Testis (tissue), 3 donors: ENCODE results near the gene DGKH. TPM values are rescaled to one million over a fixed set of nuclear protein-coding genes. Genes with fewer than 3 reads are reported as not detected.
"Not testable (repeated sequence)": the region's sequence is repeated elsewhere in the genome, so short reads cannot be mapped to it uniquely, and the experiment has no call there.

Experiments used
- DNase-seq: peaks from one replicate; pipeline ENCODE4 v3.0.0-alpha.2; 2019
- H3K27ac ChIP-seq, 2 donors: fragments of 200-600 bp; sonication (generic); one replicate each; pipeline ENCODE4 v1.5.1; 2019
- H3K27me3 ChIP-seq: fragments of 200-600 bp; sonication (generic); one replicate; pipeline ENCODE4 v1.5.1; 2019
- H3K36me3 ChIP-seq: fragments of 200-600 bp; sonication (generic); one replicate; pipeline ENCODE4 v1.5.1; 2017; ENCODE audit warnings: low read depth; ENCODE audit errors: missing control alignments
- H3K4me1 ChIP-seq: fragments of 200-600 bp; sonication (generic); one replicate; pipeline ENCODE4 v1.5.1; 2019
- H3K4me3 ChIP-seq, 2 donors: fragments of 200-600 bp; sonication (generic); one replicate each; pipeline ENCODE4 v1.5.1; 2017 to 2019
- H3K9me3 ChIP-seq: fragments of 200-600 bp; sonication (generic); one replicate; pipeline ENCODE4 v1.5.1; 2017
- CTCF ChIP-seq, 3 experiments: fragments of 450-650 bp in 2 of 3; fragments of 200-600 bp in 1 of 3; sonication (generic) in 1 of 3; IDR thresholded peaks; one replicate each; pipeline ENCODE4 v1.5.1; 2016 to 2019; ENCODE audit warnings: antibody characterized with exemption in 3 of 3, mild to moderate bottlenecking in 2 of 3, moderate library complexity in 1 of 3
- POLR2A ChIP-seq: fragments of 450-650 bp; IDR thresholded peaks from one replicate; pipeline ENCODE4 v1.6.1; 2017; ENCODE audit warnings: antibody characterized with exemption, mild to moderate bottlenecking, moderate library complexity
- WGBS, 2 donors: methylation state at CpG; one replicate each; pipeline ENCODE4 v1.1.5; 2018; 5-methylcytosine and 5-hydroxymethylcytosine counted together
- intact Hi-C: fragments of 100-400 bp; cut with DNase I; formaldehyde crosslinking; loops from one replicate; pipeline ENCODE4 v1.15.1; 2023; ENCODE audit warnings: low total_unique reads
- polyA plus RNA-seq: library from polyadenylated mRNA; stranded (reverse); fragments of 350-450 nt; fragmentation: Illumina TruSeq; extraction: RNeasy Lipid Tissue Mini Kit (QIAGEN cat#74804); gene quantifications from one replicate; pipeline ENCODE4 v1.2.3, GENCODE V29; 2014; ENCODE audit warnings: low read depth, low replicate concordance; ENCODE audit not compliant: insufficient read depth
- total RNA-seq, 2 donors: library from RNA; depleted of rRNA; stranded (reverse); fragments of >200 nt; gene quantifications; one replicate each; pipeline ENCODE4 v1.2.3, GENCODE V29; 2016

Gene DGKH
- total and polyA plus RNA-seq, 3 donors from 2014 or later = 6.3 to 11.5 (median 9.8) TPM

- intact Hi-C loops = no loop called here
- Histone ChIP-seq H3K27me3 (no peaks in the 10 kb centered on the region), H3K36me3 (no peaks in the 10 kb centered on the region), H3K27ac (no peak overlapping the region), H3K4me3 (no peak overlapping the region), H3K4me1 (no peaks in the 10 kb centered on the region), H3K9me3 (no peaks in the 10 kb centered on the region)
- no peak for TF ChIP-seq CTCF (IDR thresholded peaks at IDR 0.05)
- no peak for TF ChIP-seq POLR2A
- 95% methylated on average over 4 of the region's 4 CpGs for WGBS, 2 donors
- no peak for DNase-seq
Observed at GRCh38 chr13:42065414-42065813, 17.0 kb downstream of the DGKH start.

GRCh38 chr13:42066542-42066941 is 18.1 kb downstream of the DGKH start:
- intact Hi-C loops = no loop called here
- no peak for DNase-seq
- Histone ChIP-seq H3K27ac (no peak overlapping the region), H3K4me1 (no peaks in the 10 kb centered on the region), H3K4me3 (no peak overlapping the region), H3K27me3 (no peaks in the 10 kb centered on the region), H3K9me3 (no peaks in the 10 kb centered on the region), H3K36me3 (no peaks in the 10 kb centered on the region)
- TF ChIP-seq CTCF (IDR thresholded peaks at IDR 0.05) (no peak), POLR2A (no peak)
- WGBS, 2 donors = 79 to 84% methylated on average over 5 of the region's 5 CpGs

- Histone ChIP-seq H3K4me3 (no peak overlapping the region), H3K27ac (no peak overlapping the region), H3K27me3 (no peaks in the 10 kb centered on the region), H3K4me1 (no peaks in the 10 kb centered on the region), H3K36me3 (no peaks in the 10 kb centered on the region), H3K9me3 (no peaks in the 10 kb centered on the region)
- WGBS, 2 donors = 85 to 88% methylated on average over 3 of the region's 3 CpGs
- TF ChIP-seq POLR2A (no peak), CTCF (IDR thresholded peaks at IDR 0.05) (no peak)
- no peak for DNase-seq
- intact Hi-C loops = no loop called here
Observed at GRCh38 chr13:42068886-42069285, 20.4 kb downstream of the DGKH start.

GRCh38 chr13:42070599-42070998 is 22.2 kb downstream of the DGKH start:
- H3K27me3 ChIP-seq, intact Hi-C loops, H3K4me3 ChIP-seq, H3K4me1 ChIP-seq, H3K9me3 ChIP-seq, DNase-seq, H3K36me3 ChIP-seq, H3K27ac ChIP-seq: not testable (repeated sequence)
- 92 to 100% methylated on average over 2 of the region's 2 CpGs for WGBS, 2 donors

GRCh38 chr13:42071179-42071578 is 22.7 kb downstream of the DGKH start:
- H3K36me3 ChIP-seq, intact Hi-C loops, H3K27me3 ChIP-seq, H3K9me3 ChIP-seq, DNase-seq, H3K4me3 ChIP-seq, H3K27ac ChIP-seq, H3K4me1 ChIP-seq: not testable (repeated sequence)
- 89 to 91% methylated on average over 4 of the region's 4 CpGs for WGBS, 2 donors

GRCh38 chr13:42071672-42072419 is 23.4 kb downstream of the DGKH start:
- H3K27ac ChIP-seq = no peak overlapping the region
- 86 to 87% methylated on average over 12 of the region's 12 CpGs for WGBS, 2 donors
- intact Hi-C loops = no loop called here

More at GRCh38 chr13:42071672-42072419, 23.4 kb downstream of the DGKH start:
- no peak for TF ChIP-seq POLR2A
- TF ChIP-seq CTCF (IDR thresholded peaks at IDR 0.05) = no peak
- no peaks in the 10 kb centered on the region for H3K27me3 ChIP-seq
- H3K9me3 ChIP-seq = no peaks in the 10 kb centered on the region
- H3K4me3 ChIP-seq = no peak overlapping the region
- DNase-seq = no peak
- no peaks in the 10 kb centered on the region for H3K4me1 ChIP-seq
- H3K36me3 ChIP-seq = no peaks in the 10 kb centered on the region
